ENCODE data around the gene NFILZ.
"Not testable (repeated sequence)": the region's sequence is repeated elsewhere in the genome, so short reads cannot be mapped to it uniquely, and the experiment has no call there.

Gene NFILZ

GRCh38 chr19:8611877-8612806 lies 18.3 kb upstream of the NFILZ start:
- DNase-seq, result no peak

DNA sequence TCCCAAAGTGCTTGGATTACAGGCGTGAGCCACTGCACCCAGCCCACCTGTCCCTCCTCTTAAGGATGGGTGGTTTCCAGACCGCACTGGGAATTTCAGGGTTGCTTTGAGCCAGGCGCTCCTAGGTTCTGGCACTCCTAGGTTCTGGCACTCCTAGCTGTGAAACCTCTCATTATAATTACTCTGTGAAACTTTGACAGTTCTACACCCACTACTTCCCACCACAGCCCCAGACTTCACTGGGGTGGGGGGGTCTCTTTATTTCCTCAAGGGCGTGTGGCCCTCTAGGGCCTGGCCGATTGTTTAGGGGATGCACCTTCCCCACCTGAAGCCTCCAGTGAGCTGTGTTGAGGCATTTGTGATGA lies 17.6 kb upstream of the NFILZ start:
- DNase-seq, result no peak

- no peak for DNase-seq
Observed at GRCh38 chr19:8614455-8614854, 16.0 kb upstream of the NFILZ start.

DNA sequence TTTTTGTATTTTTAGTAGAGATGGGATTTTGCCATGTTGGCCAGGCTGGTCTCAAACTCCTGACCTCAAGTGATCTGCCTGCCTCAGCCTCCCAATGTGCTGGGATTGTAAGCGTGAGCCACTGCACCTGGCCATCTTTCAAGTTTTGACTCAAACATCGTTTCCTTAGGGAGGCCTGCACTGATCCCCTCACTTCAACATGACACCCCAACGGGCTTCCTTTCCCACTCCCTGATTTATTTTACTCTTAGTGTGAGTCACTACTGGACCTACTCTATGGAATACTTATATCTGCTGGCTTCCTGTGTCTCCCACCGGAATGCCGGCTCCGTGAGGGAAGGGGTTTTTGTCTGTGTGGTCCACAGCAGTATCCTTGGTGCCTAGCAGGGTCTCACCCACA lies 15.4 kb upstream of the NFILZ start:
- DNase-seq, result no peak

DNA sequence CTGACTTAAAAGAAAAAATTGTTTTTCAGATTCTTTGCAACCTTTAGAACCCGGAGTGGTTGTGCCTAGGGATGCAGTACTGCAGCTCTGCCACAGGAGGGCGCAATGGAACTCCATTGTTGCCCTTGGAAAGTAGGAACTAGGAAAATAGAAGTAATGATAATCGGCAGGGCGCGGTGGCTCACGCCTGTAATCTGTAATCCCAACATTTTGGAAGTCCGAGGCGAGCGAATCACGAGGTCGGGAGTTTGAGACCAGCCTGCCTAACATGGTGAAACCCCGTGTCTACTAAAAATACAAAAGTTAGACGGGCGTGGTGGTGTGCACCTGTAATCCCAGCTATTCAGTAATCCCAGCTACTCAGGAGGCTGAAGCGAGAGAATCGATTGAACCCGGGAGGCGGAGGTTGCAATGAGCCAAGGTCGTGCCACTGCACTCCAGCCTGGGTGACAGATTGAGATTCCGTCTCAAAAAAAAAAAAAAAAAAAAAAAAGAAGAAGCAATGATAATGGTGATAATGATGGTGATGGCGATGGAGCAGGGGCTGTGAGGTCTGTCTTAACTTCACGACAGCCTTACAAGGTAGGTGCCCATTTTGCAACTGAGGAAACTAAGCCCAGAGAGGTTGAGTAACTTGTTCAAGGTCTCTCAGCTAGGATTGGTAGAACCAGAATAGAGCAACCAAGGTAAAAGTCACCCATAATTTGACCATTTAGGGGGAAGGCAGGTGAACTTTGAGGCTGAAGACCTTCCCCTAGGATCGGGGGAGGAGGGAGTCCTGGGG lies 14.4 kb upstream of the NFILZ start:
- DNase-seq, result no peak

- DNase-seq, result no peak
Observed at GRCh38 chr19:8616861-8617260, 13.6 kb upstream of the NFILZ start.

DNA sequence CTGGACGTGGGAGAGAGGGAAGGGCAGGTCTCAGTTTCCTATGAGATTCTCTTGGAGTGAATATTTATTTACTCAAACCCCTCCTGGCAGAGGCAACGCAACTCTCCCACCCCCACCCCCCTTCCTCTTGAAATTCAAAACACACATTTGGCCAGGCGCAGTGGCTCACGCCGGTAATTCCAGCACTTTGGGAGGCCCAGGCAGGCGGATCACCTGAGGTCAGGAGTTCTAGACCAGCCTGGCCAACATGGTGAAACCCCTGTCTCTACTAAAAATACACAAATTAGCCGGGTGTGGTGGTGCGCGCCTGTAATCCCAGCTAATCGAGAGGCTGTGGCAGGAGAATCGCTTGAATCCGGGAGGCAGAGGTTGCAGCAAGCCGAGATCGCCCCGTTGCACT lies 13.1 kb upstream of the NFILZ start:
- DNase-seq, result not testable (repeated sequence)

- no peak for DNase-seq
Observed at GRCh38 chr19:8617984-8618383, 12.4 kb upstream of the NFILZ start.

GRCh38 chr19:8618751-8619150 lies 11.7 kb upstream of the NFILZ start:
- DNase-seq, result no peak

DNA sequence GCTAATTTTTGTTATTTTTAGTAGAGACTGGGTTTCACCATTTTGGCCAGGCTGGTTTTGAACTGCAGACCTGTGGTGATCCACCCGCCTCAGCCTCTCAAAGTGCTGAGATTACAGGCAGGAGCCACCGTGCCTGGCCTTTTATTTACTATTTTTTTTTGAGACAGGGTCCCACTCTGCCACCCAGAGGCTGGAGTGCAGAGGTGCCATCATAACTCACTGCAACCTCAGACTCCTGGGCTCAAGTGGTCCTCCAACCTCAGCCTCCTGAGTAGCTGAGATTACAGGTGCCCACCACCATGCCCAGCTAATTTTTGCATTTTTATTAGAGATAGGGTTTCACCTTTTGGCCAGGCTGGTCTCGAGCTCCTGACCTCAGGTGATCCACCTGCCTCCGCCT lies 7.5 kb upstream of the NFILZ start:
- not testable (repeated sequence) for DNase-seq

DNA sequence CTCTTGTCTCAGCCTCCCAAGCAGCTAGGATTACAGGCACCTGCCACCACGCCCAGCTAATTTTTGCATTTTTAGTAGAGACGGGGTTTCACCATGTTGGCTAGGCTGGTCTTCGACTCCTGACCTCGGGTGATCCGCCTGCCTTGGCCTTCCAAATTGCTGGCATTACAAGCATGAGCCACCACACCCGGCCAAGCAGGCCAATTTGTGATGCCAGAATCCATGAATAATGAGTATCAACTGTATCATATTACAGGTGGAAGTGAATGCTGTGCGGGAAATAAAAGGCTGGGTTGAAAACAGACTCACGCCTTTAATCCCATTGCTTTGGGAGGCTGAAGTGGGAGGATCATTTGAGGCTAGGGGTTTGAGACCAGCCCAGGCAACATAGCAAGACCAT lies 3.6 kb upstream of the NFILZ start:
- DNase-seq, result no peak

DNA sequence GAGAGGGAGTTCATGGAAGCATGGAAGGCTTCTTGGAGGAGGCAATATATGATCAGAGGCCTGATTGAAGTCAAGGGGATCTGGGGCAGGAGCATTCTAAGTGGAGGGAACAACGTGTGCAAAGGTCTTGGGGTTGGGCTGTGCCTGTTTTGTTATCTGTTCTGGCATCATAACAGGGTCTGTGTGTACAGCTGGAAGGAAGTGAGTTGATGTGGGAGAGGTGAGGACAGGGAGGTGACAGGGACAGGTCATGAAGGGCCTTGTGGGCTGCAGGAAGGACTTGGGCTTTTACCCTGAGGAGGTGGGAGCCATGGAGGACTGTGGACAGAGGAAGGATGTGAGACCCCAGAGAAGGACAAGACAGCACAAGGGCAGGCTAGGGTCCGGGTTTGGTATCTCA lies 1.2 kb upstream of the NFILZ start:
- no peak for DNase-seq

GRCh38 chr19:8630796-8631424 lies 477 bp downstream of the NFILZ start:
- no peak for DNase-seq

DNA sequence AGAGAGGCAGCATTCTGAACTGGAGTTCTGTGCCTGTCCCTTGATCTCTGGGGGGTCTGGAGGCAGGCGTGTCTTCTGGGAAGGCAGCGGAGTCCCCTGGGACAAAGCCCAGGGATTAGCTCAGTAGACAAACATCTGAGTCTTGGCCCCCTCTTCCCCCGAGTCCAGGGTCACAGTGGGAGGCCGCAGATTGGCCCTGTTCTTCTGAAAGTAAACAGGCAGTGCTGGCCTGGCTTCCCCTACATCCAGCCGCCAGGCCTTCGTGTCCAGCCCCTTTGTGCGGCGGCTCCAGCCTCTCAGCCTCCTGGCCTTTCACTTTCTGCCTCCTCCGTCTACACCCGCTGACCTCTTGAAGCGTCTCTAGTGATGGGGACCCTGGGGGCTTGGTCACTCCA lies 989 bp downstream of the NFILZ start:
- DNase-seq, result no peak

DNA sequence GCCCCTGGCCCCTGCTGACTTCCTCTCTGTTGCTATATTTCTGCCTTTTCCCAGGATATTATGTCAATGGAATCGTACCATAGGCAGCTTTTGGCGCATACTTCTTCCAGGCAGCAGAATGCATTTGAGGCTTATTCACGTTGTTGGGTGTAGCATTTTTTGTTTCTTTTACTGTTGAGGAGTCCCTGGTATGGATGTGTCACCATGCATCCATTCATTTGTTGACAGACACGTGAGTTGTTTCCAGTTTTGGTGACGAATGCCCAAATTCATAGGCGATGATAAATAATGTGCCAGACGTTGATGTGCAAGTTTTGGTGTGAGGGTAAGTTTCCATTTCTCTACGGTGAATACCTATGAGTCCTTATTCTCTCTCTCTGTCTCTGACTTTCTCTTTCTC lies 5.0 kb downstream of the NFILZ start:
- no peak for DNase-seq

GRCh38 chr19:8637070-8637469 lies 6.6 kb downstream of the NFILZ start:
- DNase-seq, result not testable (repeated sequence)

GRCh38 chr19:8638078-8638619 lies 7.7 kb downstream of the NFILZ start:
- DNase-seq, result no peak

DNA sequence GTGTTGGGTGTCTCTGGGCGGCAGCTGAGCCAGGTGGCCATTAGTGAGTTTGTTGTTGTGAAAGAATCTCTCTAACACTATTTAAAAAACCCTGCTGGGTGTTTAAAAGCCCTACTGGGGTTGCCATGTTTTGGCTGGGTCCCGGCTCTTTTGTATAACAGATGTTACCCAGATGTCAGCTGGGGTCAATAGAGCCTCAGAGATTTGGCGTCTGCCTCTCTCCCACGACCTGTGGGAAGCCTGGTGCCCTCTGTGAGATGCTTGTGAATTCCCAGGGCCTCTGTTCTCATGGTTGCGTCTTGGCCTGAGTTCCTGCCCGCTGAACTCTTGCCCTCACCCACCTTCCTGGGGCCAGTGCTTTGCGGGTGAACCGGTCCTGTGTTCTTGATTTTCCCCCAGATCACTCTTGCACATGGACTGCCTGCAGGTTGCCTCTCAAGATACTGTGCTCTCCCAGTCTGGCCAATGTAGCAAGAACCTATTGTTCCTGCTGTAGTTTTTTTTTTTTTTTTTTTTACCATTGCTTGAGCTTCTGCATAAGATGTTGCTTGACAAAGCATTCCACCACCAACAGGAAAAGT lies 9.5 kb downstream of the NFILZ start:
- DNase-seq, result no peak

- DNase-seq, result no peak
Observed at GRCh38 chr19:8640402-8641004, 10.1 kb downstream of the NFILZ start.

GRCh38 chr19:8641221-8641907 lies 10.9 kb downstream of the NFILZ start:
- DNase-seq, result no peak

- no peak for DNase-seq
Observed at GRCh38 chr19:8641908-8642547, 11.6 kb downstream of the NFILZ start.

Measured in T1000 (cell line).